ENCODE data around the gene CPTP.

The CPTP gene

DNA sequence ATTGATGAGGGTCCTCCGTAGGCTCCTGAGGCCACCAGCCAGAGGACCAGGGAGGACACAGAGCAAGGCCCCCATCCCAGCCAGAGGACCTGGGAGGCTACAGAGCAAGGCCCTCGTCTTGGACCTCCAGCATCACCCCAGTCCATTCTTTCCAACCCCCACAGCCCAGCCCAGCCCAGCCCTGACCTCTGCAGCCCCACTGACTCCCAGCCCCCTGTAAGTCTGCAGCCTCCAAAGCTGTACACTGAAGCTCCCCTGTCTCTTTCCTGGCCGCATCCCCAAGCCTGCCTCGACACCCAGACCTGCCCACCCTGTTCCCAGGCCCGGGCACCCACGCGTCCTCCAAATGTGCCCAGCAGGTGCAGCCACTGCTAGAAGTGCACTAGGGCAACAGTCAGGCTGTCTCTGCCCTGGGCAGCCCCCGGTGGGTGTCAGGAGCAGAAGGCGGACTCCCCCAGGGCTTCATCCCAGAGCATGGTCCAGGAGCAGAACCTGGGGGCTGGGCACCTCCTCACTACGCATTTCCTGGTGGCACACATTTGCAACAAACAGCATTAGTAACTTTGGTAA is 22.5 kb downstream of the CPTP start:
- no peaks in the 10 kb centered on the region for H3K36me3 ChIP-seq
- H3K4me3 ChIP-seq (ENCODE audit: low read depth in 1 of 2, low read length in 1 of 2), result no peak overlapping the region
- no peaks in the 10 kb centered on the region for H3K9me3 ChIP-seq
- H3K27ac ChIP-seq, result no peak overlapping the region
- H3K4me1 ChIP-seq (ENCODE audit: control insufficient read depth in 1 of 2, insufficient read depth in 1 of 2, low read depth in 1 of 2, low read length in 1 of 2), result peaks cover 9% of the 10 kb centered on the region in 2 experiments
- peaks cover 24% of the 10 kb centered on the region for H3K27me3 ChIP-seq
- TF ChIP-seq, protein P1, sequence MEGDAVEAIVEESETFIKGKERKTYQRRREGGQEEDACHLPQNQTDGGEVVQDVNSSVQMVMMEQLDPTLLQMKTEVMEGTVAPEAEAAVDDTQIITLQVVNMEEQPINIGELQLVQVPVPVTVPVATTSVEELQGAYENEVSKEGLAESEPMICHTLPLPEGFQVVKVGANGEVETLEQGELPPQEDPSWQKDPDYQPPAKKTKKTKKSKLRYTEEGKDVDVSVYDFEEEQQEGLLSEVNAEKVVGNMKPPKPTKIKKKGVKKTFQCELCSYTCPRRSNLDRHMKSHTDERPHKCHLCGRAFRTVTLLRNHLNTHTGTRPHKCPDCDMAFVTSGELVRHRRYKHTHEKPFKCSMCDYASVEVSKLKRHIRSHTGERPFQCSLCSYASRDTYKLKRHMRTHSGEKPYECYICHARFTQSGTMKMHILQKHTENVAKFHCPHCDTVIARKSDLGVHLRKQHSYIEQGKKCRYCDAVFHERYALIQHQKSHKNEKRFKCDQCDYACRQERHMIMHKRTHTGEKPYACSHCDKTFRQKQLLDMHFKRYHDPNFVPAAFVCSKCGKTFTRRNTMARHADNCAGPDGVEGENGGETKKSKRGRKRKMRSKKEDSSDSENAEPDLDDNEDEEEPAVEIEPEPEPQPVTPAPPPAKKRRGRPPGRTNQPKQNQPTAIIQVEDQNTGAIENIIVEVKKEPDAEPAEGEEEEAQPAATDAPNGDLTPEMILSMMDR (IDR thresholded peaks at IDR 0.05), result no peak

DNA sequence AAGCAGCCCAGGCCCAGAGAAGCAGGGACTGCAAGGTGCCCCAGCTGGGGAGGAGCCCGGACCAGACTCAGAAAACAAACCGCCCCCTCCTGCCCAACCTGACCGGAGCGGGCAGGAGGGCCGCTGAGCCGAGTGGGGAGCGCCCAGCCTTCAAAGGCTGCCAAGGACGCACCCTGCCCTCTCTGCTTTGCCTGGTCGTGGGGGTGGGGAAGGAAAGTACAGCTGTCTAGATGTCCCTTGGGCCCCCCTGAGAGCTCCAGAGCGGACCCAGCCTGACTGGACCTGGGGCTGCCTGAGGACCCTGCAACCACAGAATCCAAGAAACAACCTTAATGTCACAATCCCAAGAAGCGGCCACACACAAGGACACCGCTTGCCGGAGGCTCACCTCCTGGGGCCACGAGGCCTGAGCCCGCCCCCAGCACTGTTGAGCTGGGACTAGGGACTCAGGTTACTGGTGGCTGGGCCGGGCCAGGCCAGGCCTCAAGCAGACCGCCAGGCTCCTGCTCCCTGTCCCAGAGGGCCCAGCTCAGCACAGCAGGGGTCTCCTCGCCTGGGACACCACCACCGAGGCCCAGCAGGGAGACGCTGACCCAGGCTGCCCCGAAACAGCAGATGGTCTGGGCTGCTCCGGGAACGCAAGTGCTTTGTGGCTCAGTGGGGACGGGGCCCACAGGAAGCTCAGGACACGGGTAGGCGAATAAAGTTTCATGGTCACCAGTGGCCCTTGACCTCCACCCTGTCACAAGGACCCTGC is 23.2 kb downstream of the CPTP start:
- H3K36me3 ChIP-seq, result no peaks in the 10 kb centered on the region
- TF ChIP-seq, protein P1 (IDR thresholded peaks at IDR 0.05), result no peak
- H3K4me1 ChIP-seq (ENCODE audit: control insufficient read depth in 1 of 2, insufficient read depth in 1 of 2, low read depth in 1 of 2, low read length in 1 of 2), result peaks cover 9% of the 10 kb centered on the region in 2 experiments
- H3K9me3 ChIP-seq, result no peaks in the 10 kb centered on the region
- no peak overlapping the region for H3K27ac ChIP-seq
- peak overlapping the region in 1 of 2 experiments; percentile 62 for H3K4me3 ChIP-seq (ENCODE audit: low read depth in 1 of 2, low read length in 1 of 2)
- H3K27me3 ChIP-seq, result peaks cover 32% of the 10 kb centered on the region

DNA sequence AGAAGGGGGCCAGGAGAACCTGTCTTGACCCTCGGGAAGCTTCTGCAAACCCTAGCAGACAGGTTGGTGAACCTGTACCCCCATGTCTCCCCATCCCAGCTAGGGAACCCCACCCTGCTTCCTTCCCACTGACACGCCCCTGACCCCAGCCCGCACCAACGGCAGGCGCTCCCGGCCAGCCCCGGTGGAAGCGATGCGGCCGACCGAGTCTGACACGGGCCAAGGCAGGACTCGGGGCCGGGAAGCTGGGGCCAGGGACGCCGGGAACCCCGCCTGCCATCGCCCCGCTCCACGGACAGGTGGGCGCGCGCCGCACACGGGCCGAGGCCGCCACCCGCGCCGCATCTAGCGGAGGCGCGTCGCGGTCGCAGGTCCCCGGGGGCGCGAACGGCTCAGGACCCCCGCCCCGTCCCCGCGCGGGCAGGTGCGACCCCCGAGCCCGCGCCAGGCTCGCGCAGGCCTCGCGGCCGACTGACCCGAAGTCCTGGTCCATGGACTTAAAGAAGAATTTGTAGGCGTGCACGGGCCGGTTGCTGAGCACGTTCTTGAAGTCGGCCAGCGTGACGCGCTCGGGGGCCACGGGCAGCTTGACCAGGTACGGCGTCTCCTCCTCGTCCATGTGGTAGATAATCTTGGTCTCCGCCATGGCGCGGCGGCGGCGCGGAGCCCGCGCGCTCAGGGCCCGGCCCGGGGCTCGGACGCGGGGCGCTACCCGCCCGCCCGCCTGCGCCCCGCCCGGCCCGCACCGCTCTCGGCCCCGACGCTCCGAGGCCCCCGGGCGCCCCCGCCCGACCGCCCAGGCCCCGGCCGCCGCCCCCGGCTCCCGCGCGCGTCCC is 24.0 kb downstream of the CPTP start:
- Histone ChIP-seq H3K36me3 (no peaks in the 10 kb centered on the region), H3K27me3 (peaks cover 40% of the 10 kb centered on the region), H3K4me1 (ENCODE audit: control insufficient read depth in 1 of 2, insufficient read depth in 1 of 2, low read depth in 1 of 2, low read length in 1 of 2) (peaks cover 9% of the 10 kb centered on the region in 2 experiments), H3K9me3 (no peaks in the 10 kb centered on the region), H3K4me3 (ENCODE audit: low read depth in 1 of 2, low read length in 1 of 2) (peak overlapping the region; percentile 62 to 70), H3K27ac (no peak overlapping the region)
- TF ChIP-seq, protein P1 (IDR thresholded peaks at IDR 0.05), result no peak

DNA sequence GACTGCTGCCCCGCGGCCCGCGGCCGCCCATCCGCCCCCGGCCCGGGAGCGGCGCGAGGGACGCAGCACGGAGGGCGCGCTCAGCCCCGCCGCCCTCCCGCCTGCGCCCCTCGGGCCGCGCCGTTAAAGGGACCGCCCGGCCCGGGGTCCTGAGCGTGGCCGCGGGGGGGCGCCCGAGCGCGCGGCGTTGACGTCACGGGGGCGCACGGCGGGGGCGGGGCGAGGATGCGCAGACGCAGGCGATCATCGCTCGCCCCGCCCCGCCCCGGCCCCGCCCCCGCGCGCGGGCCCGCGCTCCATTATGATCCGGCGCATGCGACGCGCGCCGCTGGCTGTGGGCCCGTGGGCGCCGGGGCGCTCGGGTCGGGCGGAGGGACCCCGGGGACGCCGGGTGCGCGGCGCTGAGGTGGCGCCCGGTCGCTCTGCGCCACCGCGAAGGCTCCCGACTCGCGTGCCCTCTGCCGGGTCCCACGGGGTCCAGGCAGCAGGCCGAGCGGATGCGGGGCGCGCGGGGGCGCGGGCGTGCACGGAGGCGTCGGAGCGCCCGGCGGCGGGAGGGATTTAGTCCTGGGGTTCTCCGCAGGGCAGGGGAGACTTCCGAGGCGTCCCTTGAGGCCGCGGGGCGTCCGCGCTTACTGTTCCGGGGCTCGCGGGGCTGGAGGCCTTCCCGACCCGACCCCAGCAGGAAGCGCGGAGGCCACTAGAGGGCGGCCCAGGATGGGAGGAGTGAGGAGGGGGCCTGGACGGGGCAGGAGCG is 24.8 kb downstream of the CPTP start, which contains the start of gene DVL1:
Gene DVL1, minus strand, starts transcription at position 163 of the 757 bp plus-strand sequence. CDS start 353 bp downstream, outside the sequence.
- Histone ChIP-seq H3K27ac (peak within 1 kb of the TSS; percentile 64), H3K4me1 (ENCODE audit: control insufficient read depth in 1 of 2, insufficient read depth in 1 of 2, low read depth in 1 of 2, low read length in 1 of 2) (peaks cover 9% of the 10 kb centered on the region in 2 experiments), H3K9me3 (no peaks in the 10 kb centered on the region), H3K36me3 (no peaks in the 10 kb centered on the region), H3K27me3 (peaks cover 48% of the 10 kb centered on the region), H3K4me3 (ENCODE audit: low read depth in 1 of 2, low read length in 1 of 2) (peak within 1 kb of the TSS; percentile 70 to 75)
- TF ChIP-seq, protein P1 (IDR thresholded peaks at IDR 0.05), result peak; percentile 47
